Activated effector memory CD4-positive, alpha-beta T cell treated with Interleukin-2 at 50 U/mL for 16 hours (primary cell): ENCODE data around the gene MRPL9.

Source experiments
- DNase-seq: peaks from one replicate; pipeline ENCODE4 v3.0.0-alpha.2; 2020

The MRPL9 gene

DNA sequence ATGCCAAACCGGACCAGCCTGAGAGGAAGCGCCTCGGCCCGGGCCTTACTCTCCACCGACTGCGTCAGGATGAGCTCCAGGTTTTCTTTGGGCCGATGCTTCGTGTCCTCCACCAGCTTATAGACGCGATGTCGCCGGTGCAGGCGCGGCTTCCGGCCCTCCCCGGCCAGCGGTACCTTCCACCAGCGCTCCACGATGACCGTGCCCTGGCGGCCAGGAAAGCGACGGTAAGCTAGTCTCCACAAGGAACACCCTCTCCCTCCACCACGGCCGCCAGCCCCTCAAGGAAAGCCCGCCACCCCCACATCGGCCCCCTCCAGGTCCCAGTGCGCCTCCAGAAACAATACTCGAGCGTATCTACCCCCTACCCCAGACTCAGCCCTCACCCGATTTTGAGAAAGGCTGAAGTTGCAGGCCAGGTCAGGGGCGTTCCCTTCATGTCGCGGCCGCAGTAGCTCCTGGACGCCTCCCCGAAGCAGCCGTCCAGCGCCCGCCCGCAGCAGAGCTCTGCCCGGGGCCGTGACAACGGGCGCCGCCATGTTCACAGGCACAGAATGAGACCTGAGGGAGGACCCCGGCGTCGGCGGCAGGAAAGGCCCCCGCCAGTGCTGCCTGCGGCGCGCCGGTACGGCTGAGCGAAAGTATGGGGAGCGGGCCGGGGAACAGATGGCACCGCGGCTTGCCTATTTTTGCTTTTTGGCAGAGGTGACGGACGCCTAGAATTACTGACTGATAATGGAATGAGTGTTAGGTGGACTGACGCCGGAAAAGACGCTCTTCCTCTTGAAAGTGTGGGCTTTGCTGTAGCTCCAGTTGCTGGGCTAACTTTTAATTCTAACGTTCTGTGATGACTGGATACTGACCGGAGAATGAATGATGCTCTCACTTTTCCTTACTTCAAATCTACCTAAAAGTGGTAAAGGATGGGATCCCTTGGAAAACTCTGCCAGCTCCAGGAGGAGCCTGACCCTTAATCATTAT is at the start of gene MRPL9:
TSS of gene MRPL9 (minus strand) at position 556 of the 981 bp plus-strand sequence. CDS start at position 539, 17 bp downstream.
- peak; percentile 79 for DNase-seq

- DNase-seq = no peak
Observed at GRCh38 chr1:151811181-151811580, 47.9 kb upstream of the MRPL9 start.

GRCh38 chr1:151809985-151810556 is 46.8 kb upstream of the MRPL9 start:
- no peak for DNase-seq

DNA sequence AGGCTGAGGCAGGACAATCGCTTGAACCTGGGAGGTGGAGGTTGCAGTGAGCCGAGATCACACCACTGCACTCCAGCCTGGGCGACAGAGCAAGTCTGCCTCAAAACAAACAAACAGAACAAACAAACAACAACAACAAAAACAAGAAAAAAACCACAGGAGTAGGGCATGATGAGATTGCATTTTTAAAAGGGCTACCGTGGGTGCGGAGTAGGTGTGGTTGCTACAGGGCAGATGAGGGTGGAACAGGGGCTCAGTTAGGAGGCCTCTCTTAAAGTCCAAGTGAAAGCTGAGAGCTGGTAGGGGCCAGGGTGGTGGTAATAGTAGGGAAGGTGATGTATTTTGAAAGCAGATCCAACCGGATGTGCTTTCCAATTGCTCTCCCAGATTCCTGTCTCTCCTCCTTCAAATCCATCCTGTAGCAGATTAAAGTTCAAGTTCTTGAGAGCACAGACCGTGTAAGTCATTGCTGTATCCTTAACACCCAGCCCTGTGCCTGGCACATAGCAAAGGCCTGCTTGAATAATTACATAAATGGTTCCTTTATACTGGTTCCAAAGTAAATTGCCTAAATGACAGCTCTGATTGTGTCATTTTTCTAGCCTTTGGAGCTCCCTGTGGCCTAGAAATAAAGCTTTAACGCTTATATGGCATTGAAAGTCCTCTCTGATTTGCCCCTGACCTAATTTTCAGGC is 46.1 kb upstream of the MRPL9 start:
- DNase-seq = no peak

DNA sequence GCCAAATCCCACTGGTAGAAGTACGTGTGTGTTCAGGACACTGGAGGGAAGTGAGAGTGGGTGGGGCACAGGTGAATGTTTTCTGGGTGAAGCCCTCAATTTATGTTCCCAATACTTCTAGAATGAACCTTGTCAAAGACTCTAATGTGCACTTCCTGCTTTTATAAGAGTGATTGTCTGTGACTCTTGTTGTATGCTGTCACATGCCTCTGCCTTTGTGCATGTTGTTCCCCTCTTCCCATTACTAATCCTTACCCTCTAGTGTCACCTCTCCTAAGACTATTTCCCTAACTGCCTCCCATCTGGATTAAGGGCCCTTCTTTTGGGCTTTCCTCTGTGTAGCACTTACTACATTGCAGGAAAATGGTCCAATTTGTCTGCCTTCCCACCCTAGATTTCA is 44.5 kb upstream of the MRPL9 start:
- no peak for DNase-seq

GRCh38 chr1:151807131-151807530 is 43.8 kb upstream of the MRPL9 start:
- DNase-seq = no peak

DNA sequence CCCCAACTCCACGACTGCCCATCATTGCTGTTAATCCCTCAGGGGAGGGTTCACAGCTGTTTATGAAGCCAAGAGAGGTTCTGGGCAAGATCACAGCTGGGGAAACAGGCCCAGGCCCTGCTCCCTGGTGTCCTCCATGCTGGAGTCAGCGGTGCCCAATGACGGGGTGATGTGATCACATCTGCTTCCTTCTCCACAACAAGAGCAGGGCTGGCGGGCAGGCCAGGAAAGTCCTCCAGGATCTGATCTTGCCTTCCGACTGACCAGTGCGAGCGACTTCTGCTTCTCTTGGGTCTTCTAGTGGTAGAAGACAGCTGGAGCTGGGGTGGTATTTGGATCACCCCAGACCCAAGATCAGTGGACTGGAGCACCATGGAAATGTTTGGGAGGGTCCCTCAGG is 42.9 kb upstream of the MRPL9 start:
- no peak for DNase-seq

GRCh38 chr1:151805066-151805820 is 41.9 kb upstream of the MRPL9 start, which contains the start of gene LINGO4:
LINGO4 (minus strand) TSS chr1:151805419; CDS start chr1:151802704, 2,715 bp downstream.
- DNase-seq = no peak

DNA sequence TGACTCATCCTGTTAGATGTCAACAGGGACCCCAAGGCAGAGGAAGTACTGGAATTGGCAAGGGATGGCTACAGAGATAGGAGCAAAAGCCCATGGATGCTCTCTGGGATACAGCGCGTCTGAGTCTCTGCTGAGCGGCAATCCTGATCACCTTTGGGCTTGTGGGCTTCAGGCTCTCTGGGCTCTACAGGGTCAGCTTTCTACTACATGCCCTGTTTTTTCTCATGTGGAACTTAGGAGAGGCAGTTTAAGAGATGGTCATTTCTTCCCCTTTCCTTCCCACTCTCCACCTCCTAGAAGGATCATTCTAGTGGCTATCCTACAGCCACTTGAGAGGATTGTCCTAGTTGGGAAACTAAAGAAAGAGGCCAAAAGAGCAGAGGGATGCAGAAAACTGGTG is 40.6 kb upstream of the MRPL9 start:
- no peak for DNase-seq

GRCh38 chr1:151803164-151803563 is 39.9 kb upstream of the MRPL9 start:
- no peak for DNase-seq

GRCh38 chr1:151802372-151802771 is 39.1 kb upstream of the MRPL9 start:
- no peak for DNase-seq

DNA sequence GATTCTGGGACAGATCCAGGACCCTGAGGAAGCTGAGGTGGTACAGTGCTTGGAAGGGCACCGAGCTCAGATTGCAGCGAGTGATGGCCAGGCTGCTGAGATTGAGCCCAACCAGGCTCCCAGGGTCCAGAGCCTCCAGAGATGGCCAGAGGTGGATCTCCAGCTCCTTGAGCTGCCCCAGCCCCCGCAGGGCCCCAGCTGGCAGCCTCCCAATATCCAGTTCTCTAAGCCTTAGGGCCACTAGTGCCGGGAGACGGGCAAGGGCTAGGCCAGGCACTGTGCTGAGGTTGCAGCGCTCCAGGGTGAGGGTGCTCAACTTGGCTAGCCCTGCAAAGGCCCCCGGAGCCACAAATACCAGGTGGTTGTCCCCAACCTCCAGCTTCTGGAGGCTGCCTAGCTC is 38.5 kb upstream of the MRPL9 start:
- DNase-seq = no peak

DNA sequence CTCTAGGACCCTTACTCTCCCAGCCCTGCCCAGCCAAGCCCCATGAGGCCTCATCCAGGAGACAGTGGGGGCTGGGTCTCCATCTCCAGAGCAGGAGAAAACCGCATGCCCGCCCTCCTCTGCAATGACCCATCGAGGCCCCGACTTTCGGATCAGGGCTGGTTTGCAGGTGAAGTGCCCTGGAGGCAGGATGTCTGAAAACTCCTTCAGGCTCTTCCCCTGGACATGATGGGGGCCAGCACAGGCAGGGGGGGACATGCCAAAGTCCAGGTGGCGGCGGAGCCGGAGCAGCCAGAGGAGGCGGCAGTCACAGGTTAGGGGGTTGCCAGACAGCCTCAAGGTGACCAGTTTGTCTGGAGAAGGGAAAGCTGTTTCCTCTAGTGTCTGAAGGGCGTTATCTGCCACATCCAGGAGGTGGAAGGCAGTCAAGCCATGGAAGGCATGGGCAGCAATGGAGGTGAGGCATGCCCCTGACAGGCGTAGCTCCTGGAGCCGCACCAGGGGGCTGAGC is 38.1 kb upstream of the MRPL9 start:
- DNase-seq = no peak

DNA sequence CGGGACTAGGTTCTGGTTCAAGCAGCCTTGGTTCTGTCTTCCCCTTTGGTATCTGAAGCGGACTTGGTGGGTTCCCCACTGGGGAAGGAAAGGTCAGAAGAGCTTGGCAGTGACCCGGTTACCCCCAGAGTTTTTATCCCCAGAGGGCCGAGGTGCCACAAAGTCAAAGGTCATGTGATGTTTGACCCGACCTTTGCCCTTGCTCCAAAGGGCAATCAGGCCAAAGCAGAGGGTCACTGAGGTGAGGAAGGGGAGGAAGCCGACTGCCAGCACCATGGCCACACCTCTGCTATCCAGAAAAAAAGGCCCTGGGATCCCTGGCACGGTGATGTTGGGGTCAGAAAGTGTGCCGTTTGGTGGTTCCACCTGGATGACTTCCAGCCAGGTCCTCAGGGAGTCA is 37.5 kb upstream of the MRPL9 start:
- DNase-seq = no peak

DNA sequence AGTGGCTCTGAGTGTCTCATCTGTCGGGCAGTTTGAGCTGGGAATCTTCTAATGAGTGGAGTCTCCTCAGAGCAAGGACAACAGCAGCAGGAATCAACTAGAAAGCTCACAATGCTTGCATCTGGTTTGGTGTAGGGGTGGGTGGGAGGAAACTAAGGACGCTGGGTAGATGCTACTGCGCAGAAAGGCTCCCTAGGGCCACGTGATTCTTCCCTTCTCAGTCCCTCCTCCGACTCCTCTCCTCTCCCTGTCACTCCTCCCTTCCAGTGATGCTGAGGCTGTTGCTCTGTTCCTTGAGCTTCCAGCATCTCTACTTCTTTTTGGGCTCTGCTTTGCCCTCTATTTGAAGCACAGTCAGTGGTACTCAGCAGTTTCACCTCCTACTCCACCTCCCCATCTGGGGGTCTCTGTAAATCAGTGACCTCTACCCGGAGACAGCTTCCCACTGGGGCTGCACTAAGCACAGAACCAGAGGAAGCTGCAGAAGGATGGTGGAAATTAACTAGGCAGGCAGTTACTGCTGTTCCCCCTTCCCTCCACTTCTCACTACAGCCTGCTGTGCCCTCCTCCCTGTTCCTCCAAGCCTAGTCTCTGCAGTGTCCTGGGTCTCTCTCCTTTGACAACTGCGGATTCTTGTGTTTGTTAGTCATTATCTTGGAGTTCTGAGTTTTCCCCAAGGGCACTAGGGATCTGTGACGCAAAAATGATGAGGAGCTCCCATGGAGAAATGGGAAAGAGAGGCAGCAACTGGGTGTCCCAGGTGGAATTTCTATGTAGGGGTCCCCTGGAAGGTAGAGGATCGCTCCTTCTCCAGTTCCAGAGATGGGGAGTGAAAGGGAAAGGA is 36.1 kb upstream of the MRPL9 start:
- no peak for DNase-seq

DNA sequence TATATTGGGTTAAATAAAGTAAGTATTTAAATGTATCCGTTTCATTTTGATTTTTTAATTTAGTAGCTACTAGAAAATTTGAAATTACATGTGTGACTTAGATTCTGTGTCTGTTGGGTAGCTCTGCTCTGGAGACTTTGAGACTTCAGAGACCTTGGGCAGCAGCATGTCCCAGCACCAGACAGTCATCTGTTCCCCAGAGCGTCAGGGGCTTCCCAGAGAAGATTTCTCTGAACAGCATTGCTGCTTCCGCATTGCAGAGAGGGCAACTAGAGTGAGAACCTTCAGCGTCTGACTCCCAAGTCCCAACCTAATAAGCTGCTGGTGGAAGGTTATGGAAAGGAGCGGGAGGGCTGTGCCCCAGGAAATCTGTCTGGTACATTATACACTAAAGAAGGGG is 35.3 kb upstream of the MRPL9 start:
- no peak for DNase-seq

GRCh38 chr1:151790940-151791651 is 27.8 kb upstream of the MRPL9 start:
- no peak for DNase-seq

DNA sequence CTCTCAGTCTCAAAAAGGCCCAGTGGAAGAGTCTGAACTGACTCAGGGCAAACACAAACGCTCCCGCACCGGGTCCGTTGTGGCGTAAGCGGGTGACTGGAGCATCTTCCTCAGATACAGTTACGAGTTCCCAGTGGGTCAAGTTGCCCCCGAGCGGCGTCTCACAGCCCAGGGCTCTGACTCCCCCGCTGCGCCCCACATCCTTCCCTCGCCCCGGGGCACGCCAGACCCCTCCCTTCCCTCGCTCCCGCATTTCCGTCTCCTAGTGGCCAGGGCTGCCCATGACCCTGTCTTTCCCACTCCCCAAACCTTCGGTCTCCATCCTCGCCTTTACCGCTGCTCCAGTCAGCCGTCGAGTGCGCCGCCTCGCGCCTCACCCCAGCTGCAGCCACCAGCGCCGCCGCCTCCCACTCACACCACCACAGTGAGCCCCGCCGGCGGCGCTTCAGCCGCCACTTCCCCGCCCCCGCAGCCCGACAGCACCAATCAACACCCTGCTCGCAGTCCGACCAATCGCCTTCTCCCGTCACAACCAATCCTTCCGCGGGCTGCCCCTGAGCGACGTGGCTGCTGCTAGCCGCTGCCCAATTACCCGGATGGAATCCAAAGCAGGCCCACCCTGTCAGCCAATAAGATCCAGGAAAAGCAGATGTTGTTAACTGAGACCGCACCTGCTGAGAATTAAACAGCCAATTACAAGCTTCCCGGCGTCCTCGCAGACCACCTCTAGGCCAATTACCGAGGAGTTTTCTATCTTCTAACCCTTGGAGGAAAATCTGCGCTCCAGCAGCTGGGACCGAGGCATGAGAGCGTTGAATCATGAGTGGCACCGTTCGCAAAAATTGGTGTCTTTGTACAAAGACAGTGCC is 27.0 kb upstream of the MRPL9 start, which contains the start of gene TDRKH:
TSS of gene TDRKH (minus strand) at position 430 of the 869 bp plus-strand sequence. CDS start 7,478 bp downstream, outside the sequence.
- peak; percentile 97 for DNase-seq

DNA sequence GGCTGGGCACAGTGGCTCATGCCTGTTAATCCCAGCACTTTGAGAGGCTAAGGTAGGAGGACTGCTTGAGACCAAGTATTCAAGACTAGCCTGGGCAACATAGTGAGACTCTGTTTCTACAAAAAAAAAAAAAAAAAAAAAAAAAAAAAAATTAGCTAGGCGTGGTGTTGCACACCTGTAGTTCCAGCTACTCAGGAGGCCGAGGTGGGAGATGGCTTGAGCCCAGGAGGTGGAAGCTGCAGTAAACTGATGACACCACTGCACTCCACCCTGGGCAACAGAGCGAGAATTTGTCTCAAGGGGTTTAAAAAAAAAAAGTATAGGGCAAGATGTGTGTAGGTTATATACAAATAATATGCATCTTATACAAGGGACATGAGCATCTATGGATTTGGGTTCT is 24.4 kb upstream of the MRPL9 start:
- no peak for DNase-seq

GRCh38 chr1:151783796-151784195 is 20.5 kb upstream of the MRPL9 start:
- no peak for DNase-seq
